Right forelimb (tissue), 1 donor: ENCODE measurements around the gene POLR2L.

Experiments used
- DNase-seq: peaks from one replicate; pipeline ENCODE4 v3.0.0-alpha.2; 2018

The POLR2L gene

DNA sequence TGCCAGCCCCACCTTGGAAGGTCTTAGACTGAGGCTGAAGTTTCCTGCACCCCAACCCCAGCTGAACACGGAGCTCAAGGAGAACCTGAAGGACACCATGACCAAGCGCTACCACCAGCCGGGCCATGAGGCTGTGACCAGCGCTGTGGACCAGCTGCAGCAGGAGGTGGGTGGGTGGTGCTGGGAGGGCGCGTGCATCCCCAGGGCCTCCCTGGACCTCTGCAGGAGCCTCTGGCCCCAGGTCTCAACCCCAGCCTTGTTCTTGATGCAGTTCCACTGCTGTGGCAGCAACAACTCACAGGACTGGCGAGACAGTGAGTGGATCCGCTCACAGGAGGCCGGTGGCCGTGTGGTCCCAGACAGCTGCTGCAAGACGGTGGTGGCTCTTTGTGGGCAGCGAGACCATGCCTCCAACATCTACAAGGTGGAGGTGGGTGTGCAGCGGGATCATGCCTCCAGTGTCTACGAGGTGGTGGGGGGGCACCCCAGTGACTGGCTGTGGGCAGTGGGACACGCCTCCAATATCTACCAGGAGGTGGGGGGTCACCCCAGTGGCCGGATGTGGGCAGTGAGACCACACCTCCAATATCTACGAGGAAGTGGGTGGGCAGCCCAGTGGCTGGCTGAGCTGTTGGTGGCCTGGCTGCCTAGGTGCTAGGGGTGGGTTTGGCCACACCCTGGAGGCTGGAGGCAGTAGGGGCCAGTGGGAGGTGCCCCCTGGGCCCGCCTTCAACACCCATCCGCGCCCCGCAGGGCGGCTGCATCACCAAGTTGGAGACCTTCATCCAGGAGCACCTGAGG is 4.9 kb downstream of the POLR2L start:
- no peak for DNase-seq

DNA sequence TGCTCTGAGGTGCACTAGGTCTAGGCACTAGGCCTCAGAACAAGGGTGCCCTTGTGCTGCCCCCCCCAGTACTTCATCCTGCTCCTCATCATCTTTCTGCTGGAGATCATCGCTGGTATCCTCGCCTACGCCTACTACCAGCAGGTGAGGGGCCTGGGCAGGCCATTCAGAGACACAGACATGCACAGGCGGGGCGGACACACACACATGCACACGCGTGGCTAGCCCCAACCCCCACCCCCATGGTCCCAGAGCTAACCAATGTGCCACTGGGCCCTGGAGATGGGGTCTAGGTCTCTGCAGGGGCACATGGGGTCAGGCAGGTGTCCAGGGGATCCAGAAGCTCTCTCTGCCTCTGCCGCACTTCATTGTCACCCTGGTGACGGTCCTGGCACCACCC is 5.6 kb downstream of the POLR2L start:
- no peak for DNase-seq

DNA sequence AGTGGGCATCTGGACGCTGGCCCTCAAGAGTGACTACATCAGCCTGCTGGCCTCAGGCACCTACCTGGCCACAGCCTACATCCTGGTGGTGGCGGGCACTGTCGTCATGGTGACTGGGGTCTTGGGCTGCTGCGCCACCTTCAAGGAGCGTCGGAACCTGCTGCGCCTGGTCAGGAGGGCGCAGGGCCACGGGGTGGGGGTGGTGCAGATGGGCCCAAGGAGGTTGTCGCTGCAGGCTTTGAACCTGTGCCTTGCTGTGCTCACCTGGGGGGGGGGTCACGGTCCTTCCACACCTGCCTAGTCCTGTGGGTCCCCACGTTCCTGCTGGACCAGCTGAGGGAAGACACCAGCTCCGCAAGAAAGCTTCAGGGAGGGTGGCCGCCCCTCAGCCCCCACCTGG is 6.1 kb downstream of the POLR2L start:
- no peak for DNase-seq

DNA sequence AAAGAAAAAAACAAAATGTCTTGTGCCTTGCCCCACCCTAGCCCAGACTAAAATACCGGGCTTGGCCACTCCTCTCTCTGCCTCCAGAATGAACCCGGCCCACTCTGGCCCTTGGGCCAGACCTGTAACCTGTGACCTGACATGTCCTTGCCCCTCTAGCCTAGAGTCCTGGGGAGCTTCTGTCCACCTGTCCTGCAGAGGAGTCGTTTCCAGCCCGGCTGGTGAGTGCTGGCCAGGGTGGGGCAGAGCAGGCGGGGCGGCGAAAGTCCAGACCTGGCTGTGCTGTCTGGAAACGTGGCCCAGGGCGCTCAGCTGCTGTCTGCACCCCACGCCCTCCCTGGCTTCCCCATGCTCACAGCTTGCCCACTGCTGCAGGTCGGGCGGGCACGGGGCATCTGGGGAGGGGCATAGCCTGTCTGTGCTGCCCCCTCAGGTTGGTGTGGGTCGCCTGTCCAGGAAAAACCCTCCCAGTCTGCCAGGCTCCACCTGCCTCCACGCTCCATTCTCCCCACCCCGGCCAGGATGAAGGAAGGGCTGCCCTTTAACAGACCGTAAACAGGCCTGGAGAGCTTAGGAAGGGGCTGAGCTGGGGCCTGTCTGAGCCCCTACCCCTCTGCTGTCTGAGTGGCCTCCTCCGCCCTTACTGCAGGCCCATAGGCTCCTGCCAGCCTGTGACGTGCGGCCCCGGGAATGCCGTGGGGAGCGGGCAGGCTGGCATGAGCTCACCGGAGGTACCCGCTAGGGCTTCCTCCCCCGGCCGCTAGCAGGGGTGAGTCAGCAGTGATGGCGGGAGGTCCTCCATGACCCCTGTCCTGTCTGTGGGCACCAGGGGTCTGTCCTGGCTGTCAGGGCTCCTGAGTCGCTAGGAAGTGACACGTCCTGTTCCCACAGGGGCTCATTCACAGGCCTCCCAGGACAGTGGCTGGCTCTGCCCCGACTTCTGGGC is 7.7 kb downstream of the POLR2L start:
- DNase-seq = no peak

DNA sequence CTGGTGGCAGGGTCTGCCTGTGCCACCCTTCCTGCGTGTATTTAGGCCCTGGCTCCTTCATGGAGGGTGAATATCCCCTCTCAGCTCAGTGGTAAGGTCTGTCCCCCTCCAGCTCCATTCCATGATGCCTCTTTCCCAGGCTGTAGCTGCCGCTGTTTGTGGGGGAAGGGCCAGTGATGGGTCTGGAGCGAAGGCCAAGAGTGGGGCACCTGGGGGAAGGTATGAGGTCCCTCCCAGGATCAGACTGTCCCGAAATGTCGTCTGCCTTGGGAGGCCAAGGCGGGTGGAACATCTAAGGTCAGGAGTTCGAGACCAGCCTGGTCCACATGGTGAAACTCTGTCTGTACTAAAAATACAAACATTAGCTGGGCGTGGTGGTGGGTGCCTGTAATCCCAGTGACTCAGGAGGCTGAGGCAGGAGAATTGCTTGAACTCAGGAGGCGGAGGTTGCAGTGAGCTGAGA is 8.4 kb downstream of the POLR2L start:
- no peak for DNase-seq

DNA sequence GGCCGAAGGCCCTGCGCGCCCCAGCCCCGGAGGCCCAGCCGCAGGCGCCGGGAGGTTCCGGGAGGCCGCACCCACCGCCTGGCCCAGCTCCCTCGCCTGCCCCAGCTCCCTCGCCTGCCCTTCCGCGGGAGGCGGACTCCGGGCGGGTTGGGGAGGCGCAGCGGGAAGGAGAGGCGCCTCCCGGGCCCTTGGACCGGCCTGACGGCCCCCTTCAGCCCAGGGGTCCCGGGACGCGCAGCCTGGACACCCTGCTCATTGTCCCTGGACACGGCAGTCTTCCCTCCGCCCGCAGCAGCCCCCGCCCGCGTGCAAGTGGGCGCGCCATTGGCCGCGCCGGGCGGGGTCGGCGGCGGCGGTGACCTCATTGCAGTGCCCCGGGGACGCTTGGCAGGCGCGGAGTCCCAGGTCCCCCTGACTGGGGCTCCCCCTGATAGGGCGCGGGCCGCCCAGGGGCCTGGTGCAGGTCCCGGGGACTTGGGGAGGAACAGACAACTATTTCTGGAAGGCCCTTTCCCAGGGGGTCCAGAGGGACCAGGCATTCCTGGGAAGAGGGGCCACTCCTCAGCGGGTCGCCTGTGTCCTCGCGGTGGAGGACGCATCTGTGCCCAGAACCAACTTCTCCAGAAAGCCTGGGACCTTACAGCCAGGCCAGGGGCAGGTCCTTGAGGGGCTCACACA is 9.1 kb downstream of the POLR2L start:
- no peak for DNase-seq

DNA sequence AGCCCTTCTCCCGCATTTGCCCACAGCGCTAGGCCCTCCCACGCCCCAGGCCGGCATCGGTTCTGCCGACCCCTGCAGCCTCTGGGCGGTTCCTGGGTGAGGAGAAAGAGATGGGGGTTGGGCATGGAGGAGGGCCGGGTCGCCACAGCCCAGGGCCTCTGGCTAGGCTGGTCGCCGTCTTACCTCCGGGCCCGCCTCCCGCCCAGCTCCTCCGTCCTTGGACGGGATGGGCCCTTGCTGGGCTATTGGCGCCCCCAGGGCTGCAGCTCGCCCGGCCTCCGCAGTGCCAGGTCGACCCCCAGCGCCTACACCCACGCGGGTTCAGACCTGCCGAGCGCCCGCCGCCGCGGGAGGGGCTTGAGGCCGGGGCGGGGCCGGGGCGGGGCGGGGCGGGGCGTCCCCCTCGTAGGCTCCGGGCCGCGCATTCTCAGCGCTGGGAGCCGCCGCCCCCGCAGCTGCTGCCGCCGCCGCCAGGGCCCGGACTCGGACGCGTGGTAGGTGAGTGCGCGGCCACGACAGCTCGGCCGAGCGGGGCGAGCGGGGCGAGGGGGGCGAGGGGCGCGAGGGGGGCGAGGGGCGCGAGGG is 9.7 kb downstream of the POLR2L start, which contains the start of gene CD151:
CD151 (plus strand) TSS at position 424 of the 585 bp plus-strand sequence. CDS start 3,118 bp downstream, outside the sequence.
- DNase-seq = no peak

DNA sequence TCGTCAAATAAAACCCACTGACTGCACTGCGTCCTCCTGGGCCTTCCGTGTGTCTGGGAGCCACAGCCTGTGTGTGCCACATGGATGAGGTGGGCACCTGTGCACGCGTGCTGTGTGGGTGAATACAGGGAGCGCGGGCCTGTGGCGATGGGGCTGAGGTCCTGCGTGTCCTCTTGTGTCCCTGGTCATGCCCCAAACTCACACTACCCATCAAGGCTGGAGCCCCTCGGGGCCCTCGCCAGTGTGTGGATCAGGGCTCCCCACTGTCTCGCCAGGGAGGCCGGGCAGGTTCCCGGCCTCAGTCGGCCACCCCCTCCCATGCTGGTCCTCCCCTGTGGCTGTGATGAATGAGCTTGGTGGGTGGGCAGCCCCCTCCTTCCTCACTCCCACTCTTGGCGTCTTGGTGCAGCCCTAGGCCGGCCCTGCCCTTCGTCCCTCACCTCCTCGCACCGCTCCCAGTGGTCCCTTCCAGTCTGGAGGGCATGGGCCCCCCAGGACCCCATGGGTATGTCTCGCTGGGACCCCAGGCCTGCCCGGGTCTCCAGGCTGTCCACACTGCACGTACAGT is 10.3 kb downstream of the POLR2L start:
- no peak for DNase-seq

DNA sequence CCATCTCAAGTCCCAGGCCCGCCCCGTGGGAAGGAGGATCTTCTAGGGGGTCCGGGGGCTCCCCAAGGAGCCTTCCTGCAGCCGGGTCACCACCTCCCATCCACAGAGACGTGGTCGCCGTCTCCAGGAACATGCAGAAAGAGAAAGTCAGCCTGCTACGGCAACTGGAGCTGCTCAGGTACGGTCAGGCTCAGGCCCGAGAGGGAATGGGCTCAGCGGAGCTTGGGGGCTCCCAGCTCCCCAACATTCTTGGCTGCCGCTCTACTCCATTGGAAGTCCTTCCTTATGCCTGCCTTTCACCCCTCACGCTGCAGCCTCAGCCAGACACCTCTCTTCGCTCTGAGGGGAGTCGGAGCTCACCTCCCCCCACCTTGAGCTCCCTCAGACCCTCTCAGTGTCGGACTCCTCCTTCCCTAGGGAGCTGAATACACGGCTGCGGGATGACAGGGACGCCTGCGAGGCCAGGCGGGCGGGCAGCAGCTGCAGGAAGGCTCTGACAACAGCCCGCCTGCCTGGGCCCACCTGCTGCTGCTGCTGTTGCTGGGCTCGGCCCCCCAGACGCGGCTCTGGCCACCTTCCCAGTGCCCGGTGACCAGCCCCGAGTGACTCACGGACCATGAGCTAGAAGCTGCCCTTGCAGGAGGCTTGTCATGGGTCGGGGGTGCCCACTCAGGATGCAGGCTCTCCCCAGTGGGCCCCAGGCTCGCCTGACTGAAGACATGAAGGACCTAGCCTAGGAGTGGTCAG is 11.0 kb downstream of the POLR2L start:
- no peak for DNase-seq

DNA sequence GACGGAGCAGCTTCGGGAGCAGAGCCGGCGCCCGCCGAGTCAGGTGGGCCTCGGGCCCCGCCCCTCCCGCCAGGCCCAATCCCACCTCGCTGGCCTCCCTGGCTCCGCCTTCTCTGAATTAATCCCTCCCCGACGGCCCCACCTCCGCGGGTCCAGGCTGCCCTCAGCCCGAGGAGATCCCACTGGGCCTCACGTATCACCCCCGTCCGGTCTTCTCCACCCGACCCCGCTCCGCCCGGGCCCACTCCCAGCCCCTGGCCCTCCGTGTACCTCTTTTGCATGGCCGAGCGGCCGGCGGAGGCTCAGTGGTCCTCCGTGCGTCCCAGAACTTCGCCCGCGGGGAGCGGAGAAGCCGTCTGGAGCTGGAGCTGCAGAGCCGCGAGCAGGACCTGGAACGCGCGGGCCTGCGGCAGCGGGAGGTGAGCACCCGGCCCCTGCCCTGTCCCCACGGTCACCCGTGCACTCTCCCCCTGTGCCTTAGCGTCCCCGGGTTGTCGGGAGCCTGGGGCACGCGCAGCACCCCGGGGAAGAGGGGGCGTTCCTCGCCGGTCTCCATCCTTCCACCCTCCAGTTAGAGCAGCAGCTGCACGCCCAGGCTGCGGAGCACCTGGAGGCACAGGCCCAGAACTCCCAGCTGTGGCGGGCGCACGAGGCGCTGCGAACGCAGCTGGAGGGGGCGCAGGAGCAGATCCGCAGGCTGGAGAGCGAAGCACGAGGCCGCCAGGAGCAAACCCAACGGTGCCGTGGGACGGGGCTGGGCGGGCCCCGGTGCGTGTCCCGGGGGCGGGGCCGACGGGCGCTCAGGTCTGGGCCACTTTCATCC is 11.8 kb downstream of the POLR2L start:
- no peak for DNase-seq

DNA sequence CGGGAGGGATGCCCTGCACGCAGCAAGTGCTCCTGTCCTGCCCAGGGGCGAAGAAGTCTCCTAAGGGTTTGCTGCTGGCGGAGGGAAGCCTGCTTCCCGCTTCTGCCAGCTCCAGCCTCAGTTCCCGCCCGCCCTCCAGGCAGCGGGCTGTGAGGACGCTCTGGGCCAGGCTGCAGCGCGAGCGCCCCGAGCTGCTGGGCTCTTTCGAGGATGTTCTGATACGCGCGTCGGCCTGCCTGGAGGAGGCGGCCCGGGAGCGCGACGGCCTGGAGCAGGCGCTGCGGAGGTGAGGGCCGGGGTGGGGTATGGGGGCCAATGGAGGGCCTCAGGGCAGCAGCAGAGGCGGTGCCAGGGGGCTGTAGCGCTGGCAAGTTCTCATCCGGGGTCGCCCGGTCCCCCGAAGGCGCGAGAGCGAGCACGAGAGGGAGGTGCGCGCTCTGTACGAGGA is 12.5 kb downstream of the POLR2L start:
- DNase-seq = no peak

DNA sequence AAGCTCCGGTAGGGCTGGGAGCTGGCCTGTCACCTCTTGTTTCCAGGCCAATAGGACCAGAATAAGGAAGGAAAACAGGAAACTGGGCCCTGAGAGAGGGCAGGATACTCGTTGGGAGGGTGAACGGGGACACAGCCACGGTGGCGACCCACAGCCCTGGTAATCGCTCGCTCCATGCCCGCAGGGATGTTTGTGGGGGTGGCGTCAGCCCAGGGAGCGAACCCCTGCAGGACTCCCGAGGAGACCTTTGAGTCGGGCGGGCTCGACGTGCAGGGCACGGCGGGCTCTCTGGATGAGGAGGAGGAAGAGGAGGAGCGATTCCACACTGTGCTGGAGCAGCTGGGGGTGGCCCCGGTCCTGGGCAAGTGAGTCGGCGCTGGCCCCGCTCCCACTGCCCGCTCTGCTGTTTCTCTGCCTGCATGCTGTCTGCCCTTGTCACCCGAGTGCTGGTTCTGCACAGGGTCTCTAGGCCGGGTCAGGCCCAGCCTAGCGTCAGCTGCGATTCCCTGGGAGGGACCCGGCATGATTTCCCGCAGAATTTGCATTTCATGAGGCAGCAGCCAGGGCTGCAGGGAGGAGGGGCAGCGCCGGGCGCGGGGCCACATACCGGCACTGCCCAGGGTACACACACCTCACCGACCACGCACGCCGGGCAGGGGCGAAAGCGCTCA is 13.0 kb downstream of the POLR2L start:
- no peak for DNase-seq

DNA sequence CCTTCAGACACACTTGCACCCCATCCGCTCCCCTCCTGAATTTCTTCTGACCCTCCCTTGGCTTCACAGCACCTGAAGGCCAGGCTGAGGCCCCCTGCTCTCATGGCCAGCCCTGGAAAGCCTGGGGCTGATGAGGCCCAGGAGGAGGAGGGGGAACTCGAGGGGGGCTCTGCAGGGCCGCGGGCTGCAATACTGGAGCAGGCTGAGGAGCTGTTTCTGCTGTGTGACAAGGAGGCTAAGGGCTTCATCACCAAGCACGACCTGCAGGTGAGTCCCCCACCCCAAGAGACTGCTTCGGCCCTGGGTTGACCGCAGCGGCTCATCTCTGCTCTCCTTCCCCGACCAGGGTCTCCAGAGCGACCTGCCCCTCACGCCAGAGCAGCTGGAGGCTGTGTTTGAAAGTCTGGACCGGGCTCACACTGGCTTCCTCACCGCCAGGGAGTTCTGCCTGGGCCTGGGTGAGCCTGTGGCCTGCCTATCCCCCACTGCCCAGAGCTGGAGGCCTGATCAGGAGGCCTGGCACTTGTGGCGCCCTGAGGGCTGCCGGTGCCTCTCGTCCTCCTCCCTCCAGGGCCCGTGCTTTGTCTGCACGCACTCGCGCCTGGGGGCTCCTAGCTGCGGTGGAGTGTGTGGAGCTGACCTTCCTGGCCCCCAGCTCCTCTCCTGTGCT is 13.7 kb downstream of the POLR2L start:
- DNase-seq = no peak

DNA sequence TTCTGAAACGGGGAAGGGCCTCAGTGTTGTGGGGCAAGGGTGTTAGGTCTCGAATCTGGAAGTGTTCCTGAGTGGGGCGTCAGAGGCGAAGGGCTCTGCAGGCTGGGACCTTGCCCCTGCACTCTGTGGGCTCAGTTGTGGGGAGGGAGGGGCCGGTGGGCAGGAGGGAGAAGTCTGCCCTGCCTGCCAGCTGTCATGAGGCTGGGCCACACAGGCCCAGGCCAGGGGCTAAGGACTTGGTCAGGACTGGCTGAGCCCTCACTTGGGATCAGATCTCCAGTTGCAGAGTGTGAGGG is 14.5 kb downstream of the POLR2L start, which contains the start of gene CRACR2B:
CRACR2B (plus strand) TSS at position 23 of the 296 bp plus-strand sequence. CDS start 689 bp downstream, outside the sequence.
- DNase-seq = no peak

DNA sequence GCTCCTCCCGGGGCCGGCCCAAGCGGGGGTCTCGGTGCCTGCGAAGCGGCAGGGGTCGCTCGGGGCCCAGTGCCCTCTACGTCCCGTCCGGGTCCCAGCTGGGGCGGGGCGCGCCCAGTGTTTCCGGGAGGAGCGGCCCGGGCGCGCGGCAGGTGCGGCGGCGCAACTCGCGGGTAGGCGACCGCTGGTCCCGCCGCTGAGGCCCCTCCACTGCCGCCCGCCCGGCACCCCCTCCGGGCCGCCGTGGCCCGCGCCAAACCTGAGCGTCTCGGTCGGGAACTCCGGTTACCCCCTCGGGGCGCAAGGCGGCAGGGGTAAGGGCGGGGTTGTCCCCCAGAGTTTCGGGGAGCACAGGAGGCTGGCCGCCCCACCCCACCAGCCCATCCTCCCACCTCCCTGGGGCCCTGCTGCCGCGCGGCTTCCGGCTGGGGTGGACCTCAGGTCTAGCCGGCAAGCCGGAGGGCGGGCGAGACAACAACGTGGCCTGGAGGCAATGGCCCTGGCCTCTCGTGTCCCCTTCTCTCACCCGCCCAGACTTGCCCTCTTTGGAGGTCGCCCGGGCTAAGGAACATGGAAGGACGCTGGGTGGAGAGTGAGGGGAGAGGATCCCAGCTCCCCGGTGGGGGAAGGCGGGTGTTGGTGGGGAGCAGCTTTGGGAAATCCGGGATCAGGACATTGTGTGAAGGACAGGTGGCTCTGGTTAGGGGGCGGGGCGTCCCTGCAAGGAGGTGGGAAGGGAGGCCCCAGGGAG is 15.0 kb downstream of the POLR2L start:
- no peak for DNase-seq

DNA sequence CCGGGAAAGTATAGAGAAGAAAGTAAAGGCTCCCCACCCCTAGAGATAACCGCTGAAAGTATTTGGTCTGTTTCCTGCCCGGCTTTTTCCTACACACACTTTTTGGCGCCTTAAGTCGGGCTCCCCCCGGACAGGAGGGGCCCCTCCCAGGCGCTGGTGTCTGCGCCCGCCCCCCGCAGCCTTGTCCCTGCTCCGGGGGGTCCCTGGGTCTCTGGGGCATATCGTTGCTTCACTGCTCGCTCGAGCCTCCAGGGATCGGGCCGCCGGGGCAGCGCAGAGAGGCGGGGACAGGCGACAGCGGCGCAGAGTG is 15.5 kb downstream of the POLR2L start:
- DNase-seq = no peak

DNA sequence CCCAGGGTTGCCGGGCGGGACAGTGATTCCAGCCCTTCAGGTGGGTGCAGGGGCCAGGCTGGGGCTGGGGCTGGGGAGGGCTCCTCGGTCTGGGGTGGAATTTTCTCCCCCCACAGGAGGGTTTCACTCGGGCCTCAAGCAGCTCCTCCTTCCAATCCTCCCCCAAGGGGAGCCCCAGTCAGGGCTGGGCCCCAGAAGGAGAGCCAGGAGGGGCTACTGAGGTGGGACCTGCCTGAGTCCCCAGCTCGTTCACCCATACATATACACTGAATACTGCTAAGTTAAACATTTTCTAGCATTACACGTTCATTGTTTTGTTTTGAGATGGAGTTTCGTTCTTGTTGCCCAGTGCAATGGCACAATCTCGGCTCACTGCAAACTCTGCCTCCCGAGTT is 16.1 kb downstream of the POLR2L start:
- no peak for DNase-seq

DNA sequence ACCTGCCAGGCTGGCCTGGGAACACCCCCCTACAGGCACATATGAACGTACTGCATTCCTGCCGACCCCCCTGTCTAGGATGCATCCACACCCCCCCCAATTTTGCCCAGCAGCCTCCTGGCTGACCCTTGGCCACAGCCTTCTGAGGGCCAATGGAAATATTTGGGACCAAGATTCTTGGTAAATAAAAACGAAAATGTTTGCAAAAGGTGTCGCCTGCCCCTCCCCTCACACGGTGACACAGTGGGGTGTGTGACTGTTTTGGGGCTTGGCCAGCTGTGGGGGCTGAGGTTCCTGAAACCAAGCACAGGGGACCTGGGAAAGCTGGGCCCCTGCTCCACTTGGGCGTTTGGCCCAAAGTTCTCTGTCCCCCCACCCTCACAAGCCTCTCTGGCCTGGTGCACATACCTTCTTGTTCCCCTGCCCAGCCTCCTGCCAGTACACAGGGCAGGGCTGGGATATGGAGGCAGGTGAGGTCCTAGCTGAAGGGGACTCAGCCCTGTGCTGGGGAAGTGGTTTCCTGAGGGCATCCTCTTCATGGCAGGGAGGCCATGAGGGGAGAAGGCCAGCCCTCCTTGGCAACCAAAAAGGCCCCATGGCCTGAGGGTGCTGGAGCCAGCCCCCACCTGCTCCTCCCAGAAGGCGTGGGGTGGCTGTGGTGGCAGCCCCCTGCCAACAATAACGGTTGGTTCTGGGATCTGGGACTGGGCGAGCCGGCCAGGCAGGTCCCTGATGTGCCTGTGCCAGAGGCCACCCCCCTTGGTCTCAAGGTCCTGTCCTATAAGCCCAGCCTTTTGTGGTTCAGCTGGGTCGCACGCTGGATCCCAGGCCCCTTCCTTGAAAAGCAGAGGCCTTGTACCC is 16.7 kb downstream of the POLR2L start:
- no peak for DNase-seq
